ENCODE data around the gene DMAC2L.
A peak's percentile ranks its signal among the peaks of the same experiment; 100 is the strongest.
"Not testable (repeated sequence)": the region's sequence is repeated elsewhere in the genome, so short reads cannot be mapped to it uniquely, and the experiment has no call there.

The DMAC2L gene

DNA sequence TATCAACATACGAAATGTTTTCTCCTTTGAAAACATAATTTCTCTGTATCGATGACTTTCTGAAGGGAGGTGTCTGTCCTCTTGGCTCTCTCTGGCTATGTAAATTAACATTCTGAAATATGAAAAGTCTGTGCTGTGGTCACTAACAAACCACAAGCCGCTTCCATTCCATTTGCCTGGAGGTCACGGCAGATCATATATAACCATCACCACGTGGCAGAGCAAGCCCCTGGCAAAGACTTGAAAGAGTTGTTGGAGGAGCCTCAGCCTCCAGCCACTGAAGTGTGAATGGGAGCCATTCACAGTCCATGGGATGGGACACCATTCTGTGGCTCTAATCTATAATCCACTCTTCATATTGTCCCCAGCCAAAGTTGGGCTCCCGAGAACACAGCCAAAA is 45.0 kb downstream of the DMAC2L start:
- DNase-seq: no peak

DNA sequence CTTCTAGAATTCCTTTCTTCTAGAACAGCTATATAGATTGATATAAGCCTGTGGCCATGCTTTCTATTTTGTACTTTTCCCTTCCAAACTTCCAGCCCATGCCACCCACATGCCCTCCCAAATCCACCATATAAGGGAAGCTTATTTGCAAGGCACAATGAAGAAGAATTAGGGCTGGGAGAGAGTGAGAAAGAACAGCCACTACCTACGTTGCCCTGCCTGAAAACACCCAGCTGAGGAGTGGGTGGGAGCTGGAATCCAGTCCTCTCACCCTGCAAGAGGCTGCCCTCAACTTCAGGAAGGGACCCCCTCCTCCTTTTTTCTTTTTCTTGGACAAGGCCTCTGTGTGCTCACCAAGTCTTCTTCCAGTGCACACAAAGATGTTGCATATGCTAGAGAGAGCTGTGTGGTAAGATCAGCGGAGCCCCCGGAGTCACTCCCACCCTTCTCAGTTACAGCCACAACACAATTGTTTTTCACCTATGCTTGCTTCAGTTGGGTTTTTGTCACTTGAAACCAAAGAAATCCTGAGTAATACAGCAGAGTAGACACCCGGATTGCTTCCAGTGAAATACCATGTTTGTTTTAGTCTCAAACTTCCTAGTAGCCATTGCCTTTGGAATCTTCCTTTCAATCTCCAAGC is 45.8 kb downstream of the DMAC2L start:
- DNase-seq: no peak

DNA sequence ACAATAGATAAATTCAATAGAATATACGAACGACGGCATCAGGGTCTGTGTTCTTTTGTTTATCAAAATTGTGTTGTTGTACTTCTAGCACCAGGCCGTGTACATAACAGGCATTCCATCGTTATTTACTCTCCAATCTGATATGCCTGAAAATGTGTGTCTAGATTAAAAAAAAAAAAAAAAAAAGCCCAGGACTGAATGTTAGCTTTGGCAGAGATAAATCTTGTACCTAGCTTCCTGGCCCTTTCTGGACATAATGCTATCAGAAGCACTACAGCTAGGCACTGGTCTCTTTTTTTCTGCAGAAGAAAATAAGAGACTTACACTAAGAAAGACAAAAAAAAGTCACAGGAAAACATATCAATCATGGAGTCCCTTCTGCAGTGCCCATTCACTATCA is 47.5 kb downstream of the DMAC2L start:
- no peak for DNase-seq

DNA sequence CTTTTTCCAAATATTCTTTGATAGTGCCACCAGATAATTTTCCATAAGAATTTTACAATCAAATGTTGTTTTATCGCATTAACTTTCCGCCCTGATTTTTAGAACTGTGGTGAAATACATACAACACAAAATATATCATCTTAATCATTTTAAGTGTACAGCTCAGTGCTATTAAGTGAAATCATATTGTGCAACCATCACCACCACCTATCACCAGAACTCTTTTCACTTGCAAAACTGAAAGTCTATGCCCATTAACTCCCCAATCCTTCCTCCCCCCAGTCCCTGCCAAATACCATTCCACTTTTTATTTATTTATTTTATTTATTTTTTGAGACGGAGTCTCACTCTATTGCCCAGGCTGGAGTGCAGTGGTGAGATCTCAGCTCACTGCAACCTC is 48.0 kb downstream of the DMAC2L start:
- no peak for DNase-seq

DNA sequence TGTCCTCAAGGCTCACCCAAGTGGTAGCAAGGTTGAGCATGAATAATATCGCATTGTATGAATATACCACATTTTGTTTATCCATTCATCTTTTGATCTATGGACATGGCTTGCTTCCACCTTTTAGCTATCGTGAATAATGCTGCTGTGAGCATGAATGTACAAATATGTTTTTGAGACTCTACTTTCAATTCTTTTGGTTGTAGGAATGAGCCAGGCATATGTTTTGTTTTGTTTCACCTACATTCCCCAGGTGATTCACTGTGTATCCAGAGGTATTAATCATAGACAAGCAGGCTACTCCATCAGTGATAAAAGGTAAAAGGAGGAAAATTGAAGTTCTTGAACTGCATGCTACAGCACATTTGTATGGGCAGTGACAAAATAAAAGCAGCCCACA is 48.7 kb downstream of the DMAC2L start:
- DNase-seq: no peak

DNA sequence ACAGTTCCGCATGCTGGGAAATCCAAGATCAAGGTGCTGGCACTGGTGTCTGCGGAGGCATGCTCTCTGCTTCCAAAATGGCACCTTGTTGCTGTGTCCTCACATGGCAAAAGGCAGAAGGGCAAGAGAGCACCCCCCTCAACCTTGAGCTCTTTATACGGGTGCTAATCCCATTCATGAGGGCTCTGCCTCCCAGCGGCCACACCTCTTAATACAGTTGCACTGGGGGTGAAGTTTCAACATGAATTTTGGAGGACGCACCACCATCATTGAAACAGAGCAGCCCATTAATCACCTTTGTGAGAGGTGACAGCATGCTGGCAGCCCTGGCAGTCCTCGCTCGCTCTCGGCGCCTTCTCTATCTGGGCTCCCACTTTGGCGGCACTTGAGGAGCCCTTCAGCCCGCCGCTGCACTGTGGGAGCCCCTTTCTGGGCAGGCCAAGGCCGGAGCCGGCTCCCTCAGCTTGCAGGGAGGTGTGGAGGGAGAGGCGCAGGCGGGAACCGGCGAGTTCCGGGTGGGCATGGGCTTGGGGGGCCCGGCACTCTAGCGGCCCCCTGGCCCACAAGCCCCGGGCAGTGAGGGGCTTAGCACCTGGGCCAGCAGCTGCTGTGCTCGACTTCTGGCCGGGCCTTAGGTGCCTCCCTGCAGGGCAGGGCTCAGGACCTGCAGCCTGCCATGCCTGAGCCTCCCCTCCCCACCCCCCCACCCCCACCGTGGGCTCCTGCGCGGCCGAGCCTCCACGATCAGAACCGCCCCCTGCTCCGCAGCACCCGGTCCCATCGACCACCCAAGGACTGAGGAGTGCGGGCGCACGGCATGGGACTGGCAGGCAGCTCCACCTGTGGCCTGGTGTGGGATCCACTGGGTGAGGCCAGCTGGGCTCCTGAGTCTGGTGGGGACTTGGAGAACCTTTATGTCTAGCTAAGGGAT is 49.6 kb downstream of the DMAC2L start:
- not testable (repeated sequence) for DNase-seq

DNA sequence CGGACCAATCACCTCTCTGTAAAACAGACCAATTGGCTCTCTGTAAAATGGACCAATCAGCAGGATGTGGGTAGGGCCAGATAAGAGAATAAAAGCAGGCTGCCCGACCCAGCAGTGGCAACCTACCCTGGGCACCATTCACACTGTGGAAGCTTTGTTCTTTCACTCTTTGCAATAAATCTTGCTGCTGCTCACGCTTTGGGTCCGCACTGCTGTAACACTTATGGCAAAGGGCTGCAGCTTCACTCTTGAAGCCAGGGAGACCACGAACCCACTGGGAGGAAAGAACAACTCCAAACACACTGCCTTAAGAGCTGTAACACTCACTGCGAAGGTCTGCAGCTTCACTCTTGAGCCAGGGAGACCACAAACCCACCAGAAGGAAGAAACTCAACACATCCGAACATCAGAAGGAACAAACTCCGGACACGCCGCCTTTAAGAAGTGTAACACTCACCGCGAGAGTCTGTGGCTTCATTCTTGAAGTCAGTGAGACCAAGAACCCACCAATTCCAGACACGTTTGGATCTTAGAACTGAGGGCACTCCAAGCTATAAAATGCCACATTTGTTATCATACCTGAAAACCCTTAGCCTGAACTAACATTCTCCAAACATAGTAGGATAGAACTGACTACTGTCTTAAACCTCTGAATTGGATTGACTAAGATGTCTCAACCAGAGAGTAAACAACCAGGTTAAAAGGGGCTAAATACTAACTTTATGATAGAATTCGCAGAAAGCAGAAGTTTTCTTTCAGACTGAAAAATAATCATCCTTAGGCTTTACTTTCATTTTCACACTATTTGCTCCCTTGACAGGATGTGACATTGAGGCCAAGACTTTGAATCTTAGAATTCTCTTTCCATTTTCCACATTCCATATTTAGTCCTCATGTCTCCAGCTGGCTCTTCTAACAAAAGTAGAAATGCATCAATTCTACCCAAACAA is 50.9 kb downstream of the DMAC2L start:
- DNase-seq: peak; percentile 64

DNA sequence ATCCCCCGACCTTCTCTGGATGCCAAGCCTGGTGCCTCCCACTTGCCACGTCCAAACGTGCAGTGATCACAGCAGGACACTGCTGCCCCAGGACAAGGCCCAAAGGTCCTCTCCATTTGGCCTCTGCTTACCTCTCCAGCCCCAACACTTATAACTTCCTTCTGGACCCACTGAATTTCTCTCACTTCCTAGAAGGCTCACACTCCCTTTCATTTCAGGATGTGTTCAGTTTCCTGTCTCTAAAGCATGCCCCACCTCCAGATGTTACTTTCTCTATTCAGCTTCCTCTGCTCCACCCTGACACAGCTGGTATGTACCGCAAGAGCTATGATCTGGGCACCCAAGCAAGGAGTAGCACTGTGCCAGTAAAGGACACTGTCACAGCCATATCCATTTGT is 51.6 kb downstream of the DMAC2L start:
- peak; percentile 72 for DNase-seq

DNA sequence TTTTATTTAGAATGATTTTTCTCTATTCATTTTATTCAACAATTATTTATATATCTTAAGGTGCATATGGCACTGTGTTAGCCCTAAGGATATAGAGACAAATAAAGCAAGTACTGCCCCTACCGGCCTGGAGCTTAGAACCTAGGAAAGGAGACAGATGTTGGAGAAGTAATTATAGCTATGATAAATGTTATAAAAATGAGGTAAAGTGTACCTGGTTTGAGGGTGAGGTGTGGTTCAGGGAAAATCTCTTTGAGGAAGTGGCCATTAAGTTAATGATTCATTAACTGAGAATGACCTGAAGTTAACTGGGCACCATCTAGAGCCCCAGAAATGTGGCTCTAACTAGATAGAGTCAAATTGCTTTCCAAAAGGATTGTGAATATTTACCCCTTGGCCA is 52.7 kb downstream of the DMAC2L start:
- DNase-seq: no peak

DNA sequence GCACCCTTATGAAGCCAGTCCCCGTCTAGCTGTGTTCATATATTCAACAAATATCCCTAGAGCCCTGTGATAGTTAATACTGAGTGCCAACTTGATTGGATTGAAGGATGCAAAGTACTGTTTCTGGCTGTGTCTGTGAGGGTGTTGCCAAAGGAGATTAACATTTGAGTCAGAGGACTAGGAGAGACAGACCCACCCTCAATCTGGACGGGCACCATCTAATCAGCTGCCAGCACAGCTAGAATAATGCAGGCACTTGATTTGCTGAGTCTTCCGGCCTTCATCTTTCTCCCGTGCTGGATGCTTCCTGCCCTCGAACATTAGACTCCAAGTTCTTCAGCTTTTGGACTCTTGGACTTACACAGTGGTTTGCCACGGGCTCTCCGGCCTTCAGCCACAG is 53.4 kb downstream of the DMAC2L start:
- DNase-seq: not testable (repeated sequence)

DNA sequence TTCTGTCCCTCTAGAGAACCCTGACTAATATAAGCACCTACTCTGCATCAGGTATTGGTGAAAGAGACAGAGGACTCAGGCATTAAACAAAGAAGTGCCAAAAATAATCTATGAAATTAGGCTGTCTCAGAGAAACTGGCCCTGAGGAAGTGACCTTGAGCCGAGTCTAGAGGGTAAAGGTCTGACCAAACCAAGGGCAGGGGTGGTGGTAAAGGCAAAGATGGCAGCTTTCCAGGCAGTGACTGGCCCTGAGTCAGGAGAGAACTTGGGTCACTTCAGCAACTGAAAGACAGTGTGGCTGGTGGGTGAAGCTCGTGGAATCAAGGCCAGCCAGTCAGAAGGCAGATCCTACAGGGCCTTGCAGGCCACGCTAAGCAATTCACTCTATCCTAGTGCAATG is 54.0 kb downstream of the DMAC2L start:
- DNase-seq: no peak

DNA sequence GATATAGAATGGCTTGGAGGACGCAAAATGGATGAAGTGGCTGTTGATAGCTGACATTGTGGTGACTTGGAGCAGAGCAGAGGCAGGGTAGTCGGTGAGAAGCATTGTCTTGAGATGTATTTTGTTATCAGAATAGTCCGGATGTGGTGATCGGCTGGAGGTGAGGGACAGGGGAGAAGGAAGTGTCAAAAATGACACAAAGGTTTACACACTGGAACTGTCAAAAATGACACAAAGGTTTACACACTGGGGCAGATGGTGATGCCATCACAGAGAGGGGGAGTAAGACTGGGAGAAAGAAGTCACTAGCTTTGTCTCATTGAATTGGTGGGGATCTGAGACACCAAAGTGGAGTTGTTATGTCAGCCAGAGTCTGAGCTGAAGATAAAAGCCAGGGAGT is 54.5 kb downstream of the DMAC2L start:
- DNase-seq: peak; percentile 24

DNA sequence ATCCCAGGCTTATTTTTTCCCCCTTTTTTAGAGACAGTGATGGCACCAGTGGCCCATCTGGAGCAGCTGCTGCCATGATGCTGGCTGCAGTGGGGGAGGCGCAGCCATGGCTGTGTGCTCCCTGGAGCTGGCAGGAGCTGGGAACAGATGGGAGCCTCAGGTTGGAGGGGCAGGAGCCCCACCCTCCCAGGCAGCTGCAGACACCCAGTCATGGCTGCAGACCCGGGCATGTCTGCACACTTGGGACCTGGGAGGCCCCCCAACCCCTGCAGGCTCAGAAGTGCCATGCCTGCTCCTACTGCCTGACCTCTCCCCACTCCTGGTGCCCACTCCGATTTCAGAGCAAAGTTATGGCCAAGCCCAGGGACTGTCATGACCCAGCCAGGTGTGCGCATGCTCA is 59.4 kb downstream of the DMAC2L start:
- DNase-seq: no peak

DNA sequence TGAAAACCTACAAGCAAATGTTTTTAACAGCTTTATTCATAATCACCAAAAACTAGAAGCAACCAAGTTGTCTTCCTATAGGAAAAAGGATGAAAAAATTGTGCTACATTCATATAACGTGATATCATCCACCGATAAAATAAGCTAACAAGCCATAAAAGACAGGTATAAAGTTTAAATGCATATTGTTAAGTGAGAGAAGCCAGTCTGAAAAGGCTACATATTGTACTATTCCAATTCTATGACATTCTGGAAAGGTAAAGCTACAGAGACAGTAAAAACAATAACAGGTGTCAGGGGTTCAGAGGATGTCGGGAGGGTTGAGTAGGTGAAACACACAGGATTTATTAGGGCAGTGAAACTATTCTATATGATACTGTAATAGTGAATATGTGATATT is 61.8 kb downstream of the DMAC2L start:
- DNase-seq: no peak

DNA sequence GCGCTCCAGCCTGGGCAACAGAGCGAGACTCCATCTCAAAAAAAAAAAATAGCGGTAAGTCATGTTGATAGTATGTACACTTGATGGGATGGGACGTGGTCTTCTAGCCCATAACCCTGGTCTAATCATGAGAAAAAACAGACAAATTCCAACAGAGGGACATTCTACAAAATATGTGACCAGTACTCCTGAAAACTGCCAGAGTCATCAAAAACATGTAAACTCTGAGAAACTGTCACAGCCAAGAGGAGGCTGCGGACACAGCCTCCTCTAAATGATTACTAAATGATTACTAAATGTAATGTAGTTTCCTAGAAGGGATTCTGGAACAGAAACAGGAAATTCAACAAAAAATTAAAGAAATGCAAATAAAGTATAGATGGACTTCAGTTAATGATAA is 63.6 kb downstream of the DMAC2L start:
- no peak for DNase-seq
